Activated CD4-positive, alpha-beta T cell treated with anti-CD3 and anti-CD28 coated beads, Interleukin-2, amount 10 ng/mL, durations not matched to agents 24 days and 14 days (primary cell): ENCODE results near the gene ARMC9. TPM values are rescaled to one million over a fixed set of nuclear protein-coding genes. Genes with fewer than 3 reads are reported as not detected.

Experiments used
- DNase-seq: peaks from one replicate; pipeline ENCODE4 v3.0.0; 2022
- H3K27ac Mint-ChIP-seq: one replicate; pipeline ENCODE4 v1.8.0; 2022; ENCODE audit warnings: mild to moderate bottlenecking, mixed read lengths
- H3K27me3 Mint-ChIP-seq: one replicate; pipeline ENCODE4 v1.8.0; 2022; ENCODE audit warnings: mixed read lengths
- H3K36me3 Mint-ChIP-seq: one replicate; pipeline ENCODE4 v1.8.0; 2022; ENCODE audit warnings: low read depth, mild to moderate bottlenecking, mixed read lengths
- H3K4me1 Mint-ChIP-seq: one replicate; pipeline ENCODE4 v1.8.0; 2021; ENCODE audit warnings: mixed read lengths
- H3K4me3 Mint-ChIP-seq: one replicate; pipeline ENCODE4 v1.8.0; 2022; ENCODE audit warnings: mild to moderate bottlenecking, moderate library complexity, mixed read lengths
- H3K9me3 Mint-ChIP-seq: one replicate; pipeline ENCODE4 v1.8.0; 2021; ENCODE audit warnings: mixed read lengths
- intact Hi-C: fragments of 100-400 bp; cut with micrococcal nuclease; formaldehyde crosslinking; loops from one replicate; pipeline ENCODE4 v1.15.1; 2023
- total RNA-seq: library from RNA; stranded (reverse); gene quantifications from 2 replicates; pipeline ENCODE4 v1.2.3, GENCODE V29; 2022

ARMC9 gene
- total RNA-seq, 1 donor from 2014 or later: 5.9 TPM

- intact Hi-C loops: no loop called here
- no peak overlapping the region for H3K27ac Mint-ChIP-seq
- no peaks in the 10 kb centered on the region for H3K36me3 Mint-ChIP-seq
- peaks cover 4% of the 10 kb centered on the region for H3K9me3 Mint-ChIP-seq
- no peaks in the 10 kb centered on the region for H3K4me1 Mint-ChIP-seq
- peaks cover 6% of the 10 kb centered on the region for H3K27me3 Mint-ChIP-seq
- DNase-seq: no peak
- H3K4me3 Mint-ChIP-seq: no peak overlapping the region
Observed at GRCh38 chr2:231379266-231380215, 181.1 kb downstream of the ARMC9 start.

GRCh38 chr2:231380307-231380706, 181.9 kb downstream of the ARMC9 start:
- H3K4me3 Mint-ChIP-seq: no peak overlapping the region
- no peak for DNase-seq
- no peak overlapping the region for H3K27ac Mint-ChIP-seq
- H3K27me3 Mint-ChIP-seq: peaks cover 6% of the 10 kb centered on the region
- H3K36me3 Mint-ChIP-seq: no peaks in the 10 kb centered on the region
- peaks cover 12% of the 10 kb centered on the region for H3K9me3 Mint-ChIP-seq
- no peaks in the 10 kb centered on the region for H3K4me1 Mint-ChIP-seq
- intact Hi-C loops: no loop called here

GRCh38 chr2:231380991-231381847, 182.8 kb downstream of the ARMC9 start:
- Mint-ChIP-seq H3K36me3 (no peaks in the 10 kb centered on the region), H3K27ac (no peak overlapping the region), H3K27me3 (peaks cover 7% of the 10 kb centered on the region), H3K4me1 (no peaks in the 10 kb centered on the region), H3K4me3 (no peak overlapping the region), H3K9me3 (peaks cover 16% of the 10 kb centered on the region)
- no peak for DNase-seq
- intact Hi-C loops: no loop called here

- no peak for DNase-seq
- peaks cover 19% of the 10 kb centered on the region for H3K9me3 Mint-ChIP-seq
- no peak overlapping the region for H3K27ac Mint-ChIP-seq
- no peaks in the 10 kb centered on the region for H3K36me3 Mint-ChIP-seq
- H3K4me3 Mint-ChIP-seq: no peak overlapping the region
- H3K4me1 Mint-ChIP-seq: no peaks in the 10 kb centered on the region
- intact Hi-C loops: no loop called here
- peaks cover 7% of the 10 kb centered on the region for H3K27me3 Mint-ChIP-seq
Observed at GRCh38 chr2:231382116-231382515, 183.7 kb downstream of the ARMC9 start.

GRCh38 chr2:231383416-231384108, 185.1 kb downstream of the ARMC9 start:
- H3K4me3 Mint-ChIP-seq: no peak overlapping the region
- intact Hi-C loops: no loop called here
- peaks cover 7% of the 10 kb centered on the region for H3K27me3 Mint-ChIP-seq
- no peaks in the 10 kb centered on the region for H3K4me1 Mint-ChIP-seq
- H3K36me3 Mint-ChIP-seq: no peaks in the 10 kb centered on the region
- H3K27ac Mint-ChIP-seq: no peak overlapping the region
- DNase-seq: no peak
- H3K9me3 Mint-ChIP-seq: peaks cover 19% of the 10 kb centered on the region

GRCh38 chr2:231384109-231384435, 185.6 kb downstream of the ARMC9 start:
- H3K27me3 Mint-ChIP-seq: peaks cover 7% of the 10 kb centered on the region
- no peak for DNase-seq
- no peaks in the 10 kb centered on the region for H3K36me3 Mint-ChIP-seq
- intact Hi-C loops: no loop called here
- H3K27ac Mint-ChIP-seq: no peak overlapping the region
- H3K9me3 Mint-ChIP-seq: peaks cover 19% of the 10 kb centered on the region
- H3K4me1 Mint-ChIP-seq: no peaks in the 10 kb centered on the region
- H3K4me3 Mint-ChIP-seq: no peak overlapping the region

- intact Hi-C loops: no loop called here
- Mint-ChIP-seq H3K4me1 (no peaks in the 10 kb centered on the region), H3K9me3 (peaks cover 19% of the 10 kb centered on the region), H3K4me3 (no peak overlapping the region), H3K27me3 (peaks cover 7% of the 10 kb centered on the region), H3K36me3 (no peaks in the 10 kb centered on the region), H3K27ac (no peak overlapping the region)
- no peak for DNase-seq
Observed at GRCh38 chr2:231384970-231385369, 186.5 kb downstream of the ARMC9 start.

- no peak for DNase-seq
- Mint-ChIP-seq H3K36me3 (no peaks in the 10 kb centered on the region), H3K27ac (no peak overlapping the region), H3K27me3 (peaks cover 7% of the 10 kb centered on the region), H3K4me3 (no peak overlapping the region), H3K4me1 (no peaks in the 10 kb centered on the region), H3K9me3 (peaks cover 19% of the 10 kb centered on the region)
- intact Hi-C loops: no loop called here
Observed at GRCh38 chr2:231385429-231385828, 187.0 kb downstream of the ARMC9 start.

GRCh38 chr2:231386446-231386845, 188.0 kb downstream of the ARMC9 start:
- peaks cover 19% of the 10 kb centered on the region for H3K9me3 Mint-ChIP-seq
- H3K4me1 Mint-ChIP-seq: no peaks in the 10 kb centered on the region
- no peak overlapping the region for H3K27ac Mint-ChIP-seq
- no peaks in the 10 kb centered on the region for H3K36me3 Mint-ChIP-seq
- intact Hi-C loops: no loop called here
- H3K4me3 Mint-ChIP-seq: no peak overlapping the region
- DNase-seq: no peak
- peaks cover 7% of the 10 kb centered on the region for H3K27me3 Mint-ChIP-seq

GRCh38 chr2:231387904-231388724, 189.7 kb downstream of the ARMC9 start:
- Mint-ChIP-seq H3K27ac (no peak overlapping the region), H3K4me1 (peaks cover 2% of the 10 kb centered on the region), H3K27me3 (peaks cover 10% of the 10 kb centered on the region), H3K9me3 (peaks cover 19% of the 10 kb centered on the region), H3K36me3 (no peaks in the 10 kb centered on the region), H3K4me3 (no peak overlapping the region)
- intact Hi-C loops: no loop called here
- no peak for DNase-seq

GRCh38 chr2:231388725-231389346, 190.4 kb downstream of the ARMC9 start:
- no peak overlapping the region for H3K4me3 Mint-ChIP-seq

GRCh38 chr2:231390667-231391066, 192.2 kb downstream of the ARMC9 start:
- Mint-ChIP-seq H3K9me3 (peaks cover 6% of the 10 kb centered on the region), H3K27ac (no peak overlapping the region), H3K4me1 (peaks cover 13% of the 10 kb centered on the region), H3K27me3 (peaks cover 26% of the 10 kb centered on the region), H3K4me3 (no peak overlapping the region), H3K36me3 (no peaks in the 10 kb centered on the region)
- intact Hi-C loops: no loop called here
- no peak for DNase-seq

More at GRCh38 chr2:231388725-231389346, 190.4 kb downstream of the ARMC9 start:
- Mint-ChIP-seq H3K9me3 (peaks cover 17% of the 10 kb centered on the region), H3K36me3 (no peaks in the 10 kb centered on the region), H3K27me3 (peaks cover 15% of the 10 kb centered on the region), H3K4me1 (peaks cover 8% of the 10 kb centered on the region), H3K27ac (no peak overlapping the region)
- intact Hi-C loops: no loop called here
- DNase-seq: no peak

- intact Hi-C loops: no loop called here
- peaks cover 13% of the 10 kb centered on the region for H3K4me1 Mint-ChIP-seq
- H3K4me3 Mint-ChIP-seq: no peak overlapping the region
- H3K36me3 Mint-ChIP-seq: no peaks in the 10 kb centered on the region
- no peak for DNase-seq
- peaks cover 27% of the 10 kb centered on the region for H3K27me3 Mint-ChIP-seq
- no peaks in the 10 kb centered on the region for H3K9me3 Mint-ChIP-seq
- no peak overlapping the region for H3K27ac Mint-ChIP-seq
Observed at GRCh38 chr2:231391981-231392380, 193.6 kb downstream of the ARMC9 start.
